HG02938 (cell line): ENCODE results near the gene FAM120A.

Experiments used
- ATAC-seq: cut with Tn5 transposase; IDR thresholded peaks from one replicate; pipeline ENCODE4 v1.9.1; 2021; ENCODE audit warnings: mild to moderate bottlenecking, moderate library complexity; ENCODE audit not compliant: unreplicated experiment

FAM120A gene

DNA sequence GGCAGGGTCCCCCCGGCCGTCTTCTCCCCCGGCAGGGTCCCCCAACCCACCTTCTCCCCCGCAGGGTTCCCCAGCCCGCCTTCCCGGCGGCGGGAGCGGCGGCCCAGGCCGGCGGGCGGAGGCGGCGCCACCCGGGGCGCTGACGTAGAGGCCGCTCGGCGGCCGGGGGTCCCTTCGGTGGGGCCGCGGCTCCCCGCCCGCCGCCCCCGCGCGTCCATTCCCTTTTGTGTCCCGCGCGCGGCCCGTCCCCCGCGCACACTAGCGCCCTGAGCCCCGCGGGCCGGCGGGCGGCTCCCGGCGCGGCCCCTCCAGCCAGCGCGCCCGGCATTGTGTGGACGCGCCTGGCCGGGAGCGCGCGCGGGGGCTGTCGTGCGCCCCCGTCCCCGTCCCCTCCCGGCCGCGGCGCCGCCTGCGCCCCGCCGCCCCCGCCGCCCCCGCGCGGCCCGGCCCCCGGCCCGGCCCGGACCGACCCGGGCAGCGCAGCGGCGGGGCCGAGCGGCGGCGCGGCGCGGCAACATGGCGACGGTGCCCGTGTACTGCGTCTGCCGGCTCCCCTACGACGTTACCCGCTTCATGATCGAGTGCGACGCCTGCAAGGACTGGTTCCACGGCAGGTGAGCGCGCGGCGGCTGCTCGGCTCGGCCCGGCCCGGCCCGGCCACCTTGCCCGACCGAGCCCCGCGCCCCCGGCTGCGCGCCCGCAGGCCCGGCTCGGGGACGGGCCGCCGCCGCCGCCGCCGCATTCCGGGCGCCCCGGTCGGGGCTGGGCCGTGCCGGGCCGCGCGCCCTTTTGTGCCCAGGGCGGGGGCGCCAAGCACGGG lies 125.0 kb downstream of the FAM120A start, which contains the start of gene PHF2:
TSS of gene PHF2 (plus strand) at position 327 of the 820 bp plus-strand sequence. CDS start at position 517, 190 bp downstream.
- ATAC-seq = no peak

DNA sequence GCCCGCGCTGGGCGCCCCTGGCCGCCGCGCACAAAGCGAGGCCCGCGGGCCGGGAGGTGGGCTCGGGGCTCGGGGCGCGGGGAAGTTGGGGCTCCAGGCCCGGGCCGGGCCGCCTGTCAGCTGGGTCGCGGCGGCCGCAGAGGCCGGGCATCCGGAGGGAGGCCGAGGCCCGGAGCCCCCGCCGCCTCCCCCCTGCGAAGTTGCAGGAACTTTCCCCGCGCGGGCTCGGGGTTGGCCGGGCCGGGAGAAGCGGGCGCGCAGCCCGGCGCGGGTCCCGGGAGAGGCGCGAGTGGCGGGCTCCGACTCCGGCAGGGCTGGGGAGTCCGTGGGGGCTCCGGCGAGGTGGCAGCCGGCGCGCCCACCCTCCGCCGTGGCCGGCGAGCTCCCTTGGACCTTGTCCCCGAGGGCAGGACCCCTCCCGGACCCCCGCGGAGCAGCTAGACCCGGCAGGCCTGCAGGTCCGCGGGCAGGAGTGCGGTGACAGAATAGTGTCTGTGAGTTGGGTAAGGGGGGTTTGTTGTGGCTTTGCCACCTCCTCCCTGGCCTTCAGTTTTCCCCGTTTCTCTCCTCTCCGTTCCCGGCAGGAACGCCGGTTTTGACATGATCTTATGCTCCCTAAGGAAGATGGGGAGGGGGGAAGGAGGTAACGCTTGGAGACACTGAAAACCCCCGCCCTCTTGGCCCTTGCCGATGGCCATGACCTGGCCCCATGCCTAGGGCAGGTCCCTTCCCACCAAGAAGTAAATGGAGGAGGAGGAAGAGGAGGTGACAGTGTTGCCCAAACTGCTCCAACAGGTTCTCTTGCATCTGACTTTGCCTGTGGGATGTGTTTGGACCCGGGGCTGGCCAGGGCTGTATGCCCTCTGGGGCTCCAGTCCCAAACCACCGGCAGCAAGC lies 125.8 kb downstream of the FAM120A start:
- ATAC-seq = no peak

DNA sequence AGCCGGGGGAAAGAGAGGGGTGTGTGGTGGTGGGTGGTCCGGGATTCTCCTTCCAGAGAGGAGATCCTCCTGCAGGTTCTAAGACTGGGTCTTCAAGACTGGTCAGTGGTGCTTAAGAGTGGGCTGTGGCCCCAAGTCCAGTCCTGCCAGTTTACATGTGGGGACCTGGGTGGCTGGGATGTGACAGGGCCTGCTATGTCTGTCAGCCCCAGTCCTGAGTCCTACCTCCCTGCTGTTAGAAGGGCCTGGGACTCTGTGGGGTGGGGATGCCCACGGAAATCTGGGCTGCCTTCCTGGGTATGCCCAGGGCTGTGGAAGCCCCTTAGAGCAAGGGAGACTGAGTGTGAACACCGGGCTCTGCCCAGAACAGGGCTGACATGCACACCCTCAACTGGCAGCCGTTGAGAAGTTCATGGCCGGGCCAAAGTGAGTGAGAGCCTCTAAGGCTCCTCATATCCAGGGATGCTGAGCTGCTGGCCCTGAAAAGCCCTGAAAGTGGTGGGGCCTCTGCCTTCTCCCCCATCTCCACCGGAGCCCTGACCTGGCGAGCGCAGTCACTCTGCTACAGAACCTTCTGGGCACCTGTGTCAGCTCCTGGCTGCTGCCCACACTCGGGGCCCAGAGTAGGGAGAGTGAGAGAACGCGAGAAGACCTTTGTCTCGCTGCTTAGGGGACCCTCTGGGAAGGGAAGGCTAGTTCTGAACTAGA lies 126.6 kb downstream of the FAM120A start:
- ATAC-seq = no peak

DNA sequence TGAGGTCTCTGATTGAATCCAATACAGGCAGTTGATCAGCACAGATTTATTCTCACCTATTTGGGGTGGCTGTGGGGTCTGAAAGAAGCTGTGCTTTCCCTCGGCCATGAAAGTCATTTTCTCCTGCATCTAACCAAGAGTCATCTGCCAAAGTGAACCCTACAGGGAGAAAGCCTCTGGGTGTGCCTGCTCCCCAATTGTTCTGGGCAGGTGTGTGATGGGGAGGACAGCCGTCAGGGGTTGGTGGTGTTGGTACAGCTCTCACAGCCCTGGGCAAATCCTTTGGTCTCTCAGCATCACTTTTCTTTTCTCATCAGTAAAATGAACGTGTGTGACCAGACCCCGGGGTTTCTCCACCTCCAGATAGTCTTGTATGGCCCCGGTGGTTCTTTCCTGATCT lies 127.4 kb downstream of the FAM120A start:
- no peak for ATAC-seq

DNA sequence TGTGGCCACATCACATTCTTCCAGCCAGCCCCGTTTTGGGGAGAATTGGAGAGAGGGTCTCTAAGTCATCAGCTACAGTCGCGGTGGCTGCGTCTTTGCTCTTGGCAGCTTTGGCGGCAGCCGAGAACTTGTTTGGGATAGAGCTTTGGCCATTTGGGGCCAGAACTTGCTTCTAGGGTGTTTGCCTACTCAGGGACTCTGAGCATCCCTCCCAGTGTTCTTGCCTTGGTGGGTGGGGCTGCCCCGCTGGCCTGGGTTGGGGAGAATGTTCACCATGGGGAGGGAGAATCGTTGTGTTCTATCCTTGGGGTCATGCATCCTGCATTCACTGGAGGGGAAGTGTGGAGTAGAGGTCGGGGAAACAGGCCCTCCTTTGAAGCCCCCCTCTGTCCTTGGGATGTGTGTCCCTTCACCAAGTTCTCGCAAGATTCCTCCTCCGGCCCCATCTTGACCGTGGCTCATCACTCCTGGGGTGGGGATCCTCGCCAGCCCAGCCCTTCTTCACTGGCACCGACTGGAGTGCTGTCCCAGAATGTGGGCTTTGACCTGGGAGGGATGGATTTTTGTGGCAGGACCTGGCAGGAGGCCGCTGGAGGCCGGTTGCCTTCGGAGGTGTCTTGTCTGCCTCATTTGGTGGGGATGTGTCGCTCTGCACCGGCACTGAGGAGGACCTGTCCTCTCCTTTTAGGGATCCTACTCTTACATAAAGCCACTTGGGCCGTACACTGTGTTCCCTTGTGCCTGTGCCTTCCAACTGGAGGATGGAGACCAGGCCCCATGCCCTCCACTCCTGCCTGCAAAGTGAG lies 128.4 kb downstream of the FAM120A start:
- no peak for ATAC-seq

DNA sequence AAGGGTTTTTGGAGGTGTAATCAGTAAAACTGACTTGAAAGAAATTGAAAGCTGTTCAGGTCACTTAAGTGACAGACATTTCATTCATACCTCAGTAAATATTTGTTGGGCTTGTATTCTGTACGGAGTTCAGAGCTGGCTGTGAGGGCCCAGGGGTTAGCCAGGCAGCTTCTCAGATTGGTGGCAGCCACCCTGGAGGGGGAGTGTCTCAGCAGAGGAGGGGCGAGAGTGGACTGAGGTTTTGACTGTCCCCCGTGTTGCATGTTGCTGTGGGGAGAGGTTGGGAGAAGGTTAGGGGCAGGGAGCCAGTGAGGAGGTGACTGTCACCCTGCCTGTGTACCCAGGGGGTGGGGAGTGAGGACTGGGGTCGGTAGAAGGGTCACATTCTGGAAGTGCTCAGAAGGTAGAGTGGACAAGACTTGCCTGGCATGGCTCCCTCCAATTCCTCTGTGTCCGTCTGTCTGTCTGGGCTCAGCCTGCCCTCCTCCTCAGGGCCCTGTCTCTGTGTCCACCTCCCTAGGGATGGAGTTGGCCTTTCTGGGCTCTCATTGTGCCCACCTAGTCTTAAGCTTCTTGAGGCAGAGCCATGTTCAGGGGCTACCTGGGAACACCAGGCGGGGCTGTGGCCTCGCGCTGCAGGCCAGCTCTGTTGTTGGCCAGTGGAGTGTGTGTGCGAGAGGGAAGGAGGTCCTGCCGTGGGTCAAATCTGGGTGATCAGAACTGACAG lies 129.3 kb downstream of the FAM120A start:
- ATAC-seq = no peak

DNA sequence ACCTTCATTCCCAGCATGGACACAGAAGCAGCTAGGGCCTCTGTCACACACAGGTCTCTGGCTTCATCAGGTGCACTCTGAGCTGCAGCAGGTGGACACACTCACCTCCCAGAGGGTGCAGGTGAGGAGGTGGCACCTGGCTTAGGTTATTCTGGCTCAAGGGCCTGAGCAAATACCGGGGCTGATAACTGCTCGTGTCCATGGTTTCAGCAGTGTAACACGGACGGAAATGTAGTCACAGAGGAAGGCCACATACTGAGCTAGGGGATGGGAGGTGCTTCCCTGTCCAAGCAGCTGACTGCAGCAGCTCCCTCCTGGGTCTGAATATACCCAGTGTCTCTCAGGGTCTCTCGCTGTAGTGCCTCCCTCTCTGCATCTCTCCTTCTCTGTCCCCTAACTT lies 130.6 kb downstream of the FAM120A start:
- ATAC-seq = no peak

DNA sequence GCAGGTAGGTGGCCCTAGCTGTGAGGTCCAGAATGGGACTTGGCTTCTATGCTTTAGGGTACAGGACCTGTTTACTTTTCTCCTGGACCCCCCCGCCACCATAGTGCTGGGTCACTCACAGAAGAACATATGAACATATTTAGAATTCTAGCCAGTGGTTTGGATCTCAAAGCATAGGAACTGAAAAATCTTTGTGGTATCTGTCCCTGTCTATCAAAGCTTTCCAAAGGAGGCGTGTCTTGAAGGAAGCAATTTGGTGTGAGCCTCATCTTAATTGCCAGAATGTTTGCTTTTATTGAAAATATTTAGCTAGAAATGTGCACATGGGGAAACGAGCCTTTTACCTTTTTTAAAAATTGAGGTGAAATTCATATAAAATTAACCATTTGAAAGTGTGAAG lies 131.1 kb downstream of the FAM120A start:
- ATAC-seq = no peak

DNA sequence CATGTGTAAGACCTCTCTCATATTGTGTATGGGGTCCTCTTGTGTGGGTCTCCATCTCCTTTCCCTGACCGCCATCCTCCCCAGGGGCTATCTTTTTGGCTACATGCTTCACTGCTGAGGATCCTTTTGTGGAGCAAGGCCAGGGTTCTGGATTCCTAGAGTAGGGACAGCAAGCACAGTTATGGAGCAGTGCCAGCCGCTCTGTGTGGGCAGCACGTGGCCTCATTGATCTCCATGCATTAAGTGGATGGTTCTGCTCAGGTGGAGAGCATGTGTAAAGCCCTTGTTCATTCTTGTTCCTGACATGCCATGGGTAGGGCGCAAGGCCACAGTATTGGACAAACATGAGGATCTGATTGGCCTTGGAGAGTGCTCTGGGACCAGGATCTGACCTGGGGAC lies 133.8 kb downstream of the FAM120A start:
- ATAC-seq = no peak

DNA sequence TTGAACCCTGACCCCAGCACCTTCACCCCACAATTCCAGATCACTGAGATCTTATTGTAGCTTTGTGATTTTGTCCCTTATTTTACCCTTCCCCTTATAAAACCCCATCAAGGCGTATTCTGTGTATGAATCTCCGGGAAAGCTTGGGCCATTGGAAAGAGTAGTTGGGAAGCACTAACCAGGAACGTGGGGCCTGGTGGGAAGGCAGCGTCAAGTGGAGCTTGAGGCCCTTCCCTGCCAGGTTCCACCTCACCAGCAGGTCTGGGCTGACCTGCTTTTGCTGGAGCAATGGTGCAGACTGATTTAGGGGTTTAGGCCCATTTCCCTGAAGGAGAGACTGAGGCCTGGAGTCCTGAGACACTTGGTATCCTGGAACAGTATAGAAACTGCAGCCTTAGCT lies 134.2 kb downstream of the FAM120A start:
- no peak for ATAC-seq

DNA sequence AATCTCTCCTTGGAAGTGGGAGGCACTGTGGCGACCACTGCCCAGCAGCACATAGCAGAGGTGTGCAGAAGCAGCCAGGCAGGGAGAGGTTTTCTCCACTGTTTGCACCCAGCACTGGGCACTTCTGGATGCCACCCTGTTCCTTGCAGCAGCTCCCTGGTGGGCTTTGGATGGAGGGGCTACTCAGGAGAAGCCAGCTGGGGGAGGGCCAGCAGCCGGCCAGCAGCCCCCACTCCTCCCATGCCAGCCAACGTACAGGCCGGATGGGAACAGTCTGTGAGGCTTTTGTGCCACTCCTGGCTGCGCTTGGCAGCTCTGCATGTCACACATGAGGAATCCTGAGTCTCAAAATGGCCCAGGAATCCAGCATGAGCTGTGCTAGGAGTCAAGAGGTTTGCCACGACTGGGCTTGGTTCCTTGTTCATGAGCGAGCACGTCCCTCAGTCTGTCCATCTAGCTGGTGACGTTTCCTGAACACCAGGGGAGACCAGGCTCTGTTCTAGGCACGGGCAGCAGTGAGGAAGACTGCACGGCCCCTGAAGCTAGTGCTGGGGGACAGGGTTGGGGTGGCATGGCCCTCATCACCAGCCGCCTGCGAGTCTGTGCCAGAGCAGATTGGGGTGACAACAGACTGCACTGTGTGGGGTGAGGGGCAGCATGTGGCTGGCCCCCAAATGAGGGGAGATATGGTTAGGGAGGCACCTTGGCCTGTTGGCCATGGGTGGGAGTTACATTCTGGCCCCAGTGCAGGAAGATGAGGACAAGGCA lies 135.0 kb downstream of the FAM120A start:
- no peak for ATAC-seq

DNA sequence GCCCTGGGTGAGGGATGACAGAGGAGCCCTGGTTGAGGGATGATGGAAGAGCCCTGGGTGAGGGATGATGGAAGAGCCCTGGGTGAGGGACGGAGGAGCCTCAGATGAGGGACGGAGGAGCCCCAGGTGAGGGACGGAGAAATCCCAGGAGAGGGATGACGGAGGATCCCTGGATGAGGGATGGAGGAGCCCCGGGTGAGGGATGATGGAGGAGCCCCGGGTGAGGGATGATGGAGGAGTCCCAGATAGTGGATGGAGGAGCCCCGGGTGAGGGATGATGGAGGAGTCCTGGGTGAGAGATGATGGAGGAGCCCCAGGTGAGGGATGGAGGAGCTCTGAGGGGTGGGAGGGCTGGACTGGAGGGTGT lies 135.8 kb downstream of the FAM120A start:
- no peak for ATAC-seq

DNA sequence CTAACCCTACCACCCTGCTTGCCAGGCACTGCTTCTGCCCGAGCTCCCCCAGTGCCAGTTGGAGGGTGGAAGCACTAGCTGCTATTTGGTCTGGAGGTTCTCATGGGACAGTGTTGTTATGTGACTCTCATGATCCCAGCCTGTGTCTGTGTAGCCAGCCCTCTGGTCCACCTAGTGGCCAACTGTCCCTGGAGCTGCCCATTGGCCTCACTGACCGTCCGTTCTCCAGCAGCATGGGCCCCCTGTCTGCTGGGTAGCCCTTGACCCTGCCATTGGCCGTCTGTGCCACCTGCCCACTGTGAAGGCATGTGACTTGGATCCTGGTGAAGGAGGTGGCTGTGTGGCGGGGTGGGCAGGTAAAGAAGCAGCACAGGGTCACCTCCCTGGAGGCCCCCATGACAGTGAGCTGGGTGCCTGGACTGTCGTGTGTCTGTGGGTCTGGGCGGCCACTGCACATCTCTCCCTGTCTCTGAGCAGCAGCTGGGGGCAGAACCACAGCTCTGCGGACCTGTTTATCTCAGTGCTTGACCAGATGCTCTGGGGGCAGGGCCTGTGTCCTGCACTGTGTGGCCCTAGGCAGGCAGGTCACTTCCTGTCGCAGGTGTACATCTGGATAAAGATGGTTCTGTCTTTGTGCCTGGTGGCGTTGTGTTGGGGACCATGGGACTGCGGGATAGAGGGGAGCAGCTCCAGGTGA lies 136.3 kb downstream of the FAM120A start:
- ATAC-seq = no peak

DNA sequence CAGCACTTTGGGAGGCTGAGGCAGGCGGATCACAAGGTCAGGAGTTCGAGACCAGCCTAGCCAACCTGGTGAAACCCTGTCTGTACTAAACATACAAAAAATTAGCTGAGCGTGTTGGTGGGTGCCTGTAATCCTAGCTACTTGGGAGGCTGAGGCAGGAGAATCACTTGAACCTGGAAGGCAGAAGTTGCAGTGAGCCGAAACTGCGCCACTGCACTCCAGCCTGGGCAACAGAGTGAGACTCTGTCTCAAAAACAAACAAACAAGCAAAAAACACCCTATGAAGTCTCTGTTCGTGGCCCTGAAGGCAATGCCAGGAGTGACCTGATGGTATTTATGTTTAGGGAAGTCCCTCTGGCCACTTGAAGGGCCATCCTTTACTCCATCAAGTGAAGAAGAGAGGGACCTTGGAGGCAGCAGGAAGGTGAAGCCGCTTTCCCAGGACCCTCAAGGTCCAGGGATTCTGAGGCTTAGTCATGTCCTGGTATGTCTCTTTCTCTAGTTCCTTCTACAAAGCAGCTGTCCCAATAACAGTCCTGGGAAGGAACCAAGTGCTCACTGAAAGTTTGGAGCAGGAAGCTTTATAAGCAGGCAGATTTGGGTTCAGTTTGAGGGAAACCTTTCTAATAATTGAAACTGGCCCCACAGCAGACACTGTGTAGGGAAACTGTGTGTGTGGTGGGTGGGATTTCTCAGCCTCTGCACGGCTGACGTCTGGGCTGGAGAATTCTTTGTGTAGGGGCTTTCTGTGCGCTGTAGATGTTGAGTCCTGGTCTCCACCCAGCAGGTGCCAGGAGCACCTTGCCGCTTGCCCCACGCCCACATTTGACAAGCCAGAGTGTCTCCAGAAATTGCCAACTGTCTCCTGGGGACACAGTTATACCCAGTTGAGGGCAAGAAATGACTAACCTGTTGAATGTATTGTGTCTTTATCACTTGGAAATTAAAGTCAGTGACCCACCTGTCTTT lies 137.4 kb downstream of the FAM120A start:
- no peak for ATAC-seq

DNA sequence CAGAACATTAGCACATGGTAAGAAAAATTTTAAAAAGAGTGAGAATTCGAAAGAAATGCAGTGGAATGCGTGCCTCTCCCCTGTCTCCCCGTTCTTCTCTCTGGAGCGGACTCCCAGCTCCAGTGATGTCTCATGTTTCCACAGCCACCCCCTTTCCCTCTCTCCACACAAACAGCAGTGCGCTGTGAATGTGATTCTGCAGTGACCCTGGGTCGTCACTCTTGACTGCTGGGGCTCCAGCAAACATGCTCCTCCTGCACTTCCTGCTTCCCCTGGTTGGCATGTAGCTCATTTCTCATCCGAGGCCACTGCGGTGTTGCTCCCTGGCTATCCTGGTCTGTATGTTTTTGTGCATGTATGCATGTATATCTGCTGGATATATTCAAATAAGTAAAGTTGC lies 138.2 kb downstream of the FAM120A start:
- ATAC-seq = no peak

DNA sequence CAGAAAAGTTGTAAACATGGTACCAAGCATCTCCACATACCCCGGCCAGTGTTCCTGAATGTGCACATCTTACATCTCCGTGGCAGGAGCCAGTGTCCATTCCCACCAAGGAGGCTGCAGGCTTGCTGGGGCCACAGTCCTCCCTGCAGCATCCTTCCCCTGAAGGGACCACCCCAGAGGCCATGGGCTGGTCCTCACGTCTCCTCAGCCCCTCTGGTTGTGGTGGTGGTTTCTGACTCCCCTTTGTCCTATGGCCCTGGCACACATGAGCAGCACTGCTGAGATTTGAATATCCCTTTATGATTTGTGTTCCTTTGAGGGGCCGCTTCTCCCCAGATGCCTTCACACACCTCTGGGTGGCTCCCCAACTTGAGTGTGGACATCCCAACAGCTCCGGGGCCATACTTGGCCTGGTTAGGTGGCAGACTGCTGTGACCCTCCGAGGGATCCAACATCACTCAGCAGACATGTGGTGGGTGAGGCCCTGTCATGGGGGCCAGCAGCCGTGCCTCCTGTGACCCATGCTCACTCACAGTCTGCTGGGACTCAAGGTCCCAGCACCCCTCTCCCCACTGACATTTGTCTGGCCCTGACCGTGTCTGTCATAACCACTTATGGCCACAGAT lies 139.2 kb downstream of the FAM120A start:
- ATAC-seq = no peak
